ENCODE data around the gene TLK1. TPM values are rescaled to one million over a fixed set of nuclear protein-coding genes. Genes with fewer than 3 reads are reported as not detected.

TLK1 gene
- total and polyA plus RNA-seq, 9 donors = 16.9 to 27.2 (median 22.1) TPM

DNA sequence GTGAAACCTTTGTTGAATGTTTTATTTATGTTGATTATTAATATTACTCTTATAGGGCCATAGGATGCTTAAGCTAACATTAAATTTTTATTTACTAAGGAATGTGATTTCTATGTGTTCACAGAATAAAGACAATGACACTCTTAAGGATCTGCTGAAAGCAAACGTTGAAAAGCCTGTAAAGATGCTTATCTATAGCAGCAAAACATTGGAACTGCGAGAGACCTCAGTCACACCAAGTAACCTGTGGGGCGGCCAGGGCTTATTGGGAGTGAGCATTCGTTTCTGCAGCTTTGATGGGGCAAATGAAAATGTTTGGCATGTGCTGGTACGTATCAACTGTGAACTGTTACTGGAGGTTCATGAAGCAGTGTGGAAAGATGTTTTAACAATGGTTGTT lies 211.3 kb downstream of the TLK1 start:
- WGBS (ENCODE audit: insufficient coverage) = 79% methylated on average over 5 of the region's 5 CpGs
- no peak overlapping the region for H3K27ac ChIP-seq (ENCODE audit: low read length)
- no peaks in the 10 kb centered on the region for H3K9me3 ChIP-seq (replicated peaks; ENCODE audit: control insufficient read depth, low read depth, low read length)
- no peak for DNase-seq
- H3K36me3 ChIP-seq (ENCODE audit: control insufficient read depth, insufficient read depth, low read length) = peaks cover 41% of the 10 kb centered on the region
- no peaks in the 10 kb centered on the region for H3K4me1 ChIP-seq (ENCODE audit: control insufficient read depth, insufficient read depth, low read length)
- no peaks in the 10 kb centered on the region for H3K27me3 ChIP-seq (ENCODE audit: control insufficient read depth, insufficient read depth, low read length)
- no peak overlapping the region for H3K4me3 ChIP-seq (ENCODE audit: low read length)

DNA sequence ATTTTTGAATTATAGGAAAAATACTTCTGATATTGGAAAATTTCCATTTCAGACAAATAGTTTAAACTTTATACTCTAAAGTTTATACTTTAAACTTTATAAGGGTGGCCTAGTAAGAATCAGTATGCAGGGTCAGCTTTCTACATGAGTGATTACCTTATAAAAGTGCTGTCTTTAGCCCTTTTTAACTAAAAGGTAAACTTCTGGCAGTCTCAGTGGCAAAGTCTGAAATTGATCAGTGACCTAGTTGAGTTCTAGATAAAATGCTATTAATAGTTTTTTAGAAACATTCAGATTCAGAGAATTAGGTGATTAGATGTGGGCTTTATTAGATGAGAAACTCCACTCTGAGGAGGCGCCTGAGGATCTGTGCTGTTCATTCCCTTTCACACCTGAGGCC lies 216.1 kb downstream of the TLK1 start:
- no peak for DNase-seq
- WGBS (ENCODE audit: insufficient coverage) = 80% methylated on average over 1 of the region's 1 CpG

GRCh38 chr2:170943596-170943995 lies 217.1 kb downstream of the TLK1 start:
- Histone ChIP-seq H3K27ac (ENCODE audit: low read length) (no peak overlapping the region), H3K27me3 (ENCODE audit: control insufficient read depth, insufficient read depth, low read length) (no peaks in the 10 kb centered on the region), H3K9me3 (replicated peaks; ENCODE audit: control insufficient read depth, low read depth, low read length) (no peaks in the 10 kb centered on the region), H3K4me1 (ENCODE audit: control insufficient read depth, insufficient read depth, low read length) (no peaks in the 10 kb centered on the region), H3K36me3 (ENCODE audit: control insufficient read depth, insufficient read depth, low read length) (no peaks in the 10 kb centered on the region), H3K4me3 (ENCODE audit: low read length) (no peak overlapping the region)
- no CpG with 5 or more reads among the region's 6 CpGs for WGBS (ENCODE audit: insufficient coverage)
- no peak for DNase-seq

More for the DNA sequence above, 216.1 kb downstream of the TLK1 start:
- Histone ChIP-seq H3K4me1 (ENCODE audit: control insufficient read depth, insufficient read depth, low read length) (no peaks in the 10 kb centered on the region), H3K27ac (ENCODE audit: low read length) (no peak overlapping the region), H3K36me3 (ENCODE audit: control insufficient read depth, insufficient read depth, low read length) (peaks cover 2% of the 10 kb centered on the region), H3K9me3 (replicated peaks; ENCODE audit: control insufficient read depth, low read depth, low read length) (no peaks in the 10 kb centered on the region), H3K4me3 (ENCODE audit: low read length) (no peak overlapping the region), H3K27me3 (ENCODE audit: control insufficient read depth, insufficient read depth, low read length) (no peaks in the 10 kb centered on the region)

- no peak for DNase-seq
- Histone ChIP-seq H3K4me1 (ENCODE audit: control insufficient read depth, insufficient read depth, low read length) (no peaks in the 10 kb centered on the region), H3K9me3 (replicated peaks; ENCODE audit: control insufficient read depth, low read depth, low read length) (no peaks in the 10 kb centered on the region), H3K4me3 (ENCODE audit: low read length) (no peak overlapping the region), H3K27ac (ENCODE audit: low read length) (no peak overlapping the region), H3K36me3 (ENCODE audit: control insufficient read depth, insufficient read depth, low read length) (no peaks in the 10 kb centered on the region), H3K27me3 (ENCODE audit: control insufficient read depth, insufficient read depth, low read length) (no peaks in the 10 kb centered on the region)
- WGBS (ENCODE audit: insufficient coverage) = no CpG with 5 or more reads among the region's 1 CpG
Observed at GRCh38 chr2:170943041-170943440, 217.7 kb downstream of the TLK1 start.

GRCh38 chr2:170942615-170943014 lies 218.1 kb downstream of the TLK1 start:
- Histone ChIP-seq H3K27me3 (ENCODE audit: control insufficient read depth, insufficient read depth, low read length) (no peaks in the 10 kb centered on the region), H3K27ac (ENCODE audit: low read length) (no peak overlapping the region), H3K4me3 (ENCODE audit: low read length) (no peak overlapping the region), H3K4me1 (ENCODE audit: control insufficient read depth, insufficient read depth, low read length) (no peaks in the 10 kb centered on the region), H3K36me3 (ENCODE audit: control insufficient read depth, insufficient read depth, low read length) (no peaks in the 10 kb centered on the region), H3K9me3 (replicated peaks; ENCODE audit: control insufficient read depth, low read depth, low read length) (no peaks in the 10 kb centered on the region)
- no CpG with 5 or more reads among the region's 4 CpGs for WGBS (ENCODE audit: insufficient coverage)
- no peak for DNase-seq

Other genes with a start within 250 kb of the TLK1 start
- 24.6 TPM for gene GORASP2, start 231.6 kb downstream of the TLK1 start, total RNA-seq
- 10 to 100 TPM; 60.9 to 84.6 (median 76.3) TPM for gene GORASP2, start 231.6 kb downstream of the TLK1 start, polyA plus RNA-seq (ENCODE audit: insufficient read depth in 1 of 8, insufficient read length in 8 of 8, low replicate concordance in 1 of 8)